Endothelial cell of umbilical vein (primary cell): ENCODE results near the gene NUDT14. TPM values are rescaled to one million over a fixed set of nuclear protein-coding genes. Genes with fewer than 3 reads are reported as not detected.

Experiments
- BruUV-seq: library from RNA; stranded (reverse); fragments of 400-500 nt; replicated peaks from 2 replicates; lab custom pipeline; 2021; lab: Mats Ljungman, UMichigan
- CTCF ChIA-PET: fragments of 300-600, 350-600 bp; sonication (Branson Sonifier 250); formaldehyde crosslinking; loops from one replicate; lab custom pipeline; 2021; ENCODE audit warnings: antibody characterized with exemption, inconsistent platforms; lab: Charles Lee
- POLR2A ChIA-PET: fragments of 300-600, 350-600 bp; sonication (Branson Sonifier 250); formaldehyde crosslinking; loops from one replicate; lab custom pipeline; 2021; ENCODE audit warnings: antibody characterized with exemption, inconsistent platforms; lab: Charles Lee
- DNase-seq: peaks from one replicate; pipeline ENCODE4 v3.0.0-alpha.2; 2011; ENCODE audit warnings: low read depth, low spot score
- FAIRE-seq: peaks from 2 replicates; lab custom pipeline; 2011; peaks lifted over from hg19 to GRCh38; lab: Jason Lieb, UNC
- H2AFZ ChIP-seq: 2 replicates; pipeline ENCODE4 v1.6.0; 2012; ENCODE audit warnings: low read depth, low read length, control low read depth, inconsistent platforms
- H3K27ac ChIP-seq: 2 replicates; pipeline ENCODE4 v1.5.1; 2011; ENCODE audit warnings: low read depth, mild to moderate bottlenecking, control low read depth, low read length, moderate library complexity; ENCODE audit not compliant: insufficient read depth
- H3K27me3 ChIP-seq, 2 experiments: 2 replicates each; pipeline versions ENCODE4 v1.6.0 to v1.6.1; 2011; ENCODE audit warnings: low read length in 2 of 2, mixed read lengths in 1 of 2; ENCODE audit not compliant: control insufficient read depth in 2 of 2, insufficient read depth in 2 of 2
- H3K36me3 ChIP-seq, 2 experiments: 2 replicates in 1 of 2; 3 replicates in 1 of 2; pipeline ENCODE4 v1.5.1; 2011; ENCODE audit warnings: low read length in 2 of 2, mild to moderate bottlenecking in 1 of 2, moderate library complexity in 1 of 2; ENCODE audit not compliant: control insufficient read depth in 2 of 2, insufficient read depth in 2 of 2; ENCODE audit errors: extremely low read depth in 1 of 2
- H3K4me1 ChIP-seq: 3 replicates; pipeline ENCODE4 v1.5.1; 2011; ENCODE audit warnings: mild to moderate bottlenecking, low read length; ENCODE audit not compliant: control insufficient read depth, insufficient read depth; ENCODE audit errors: extremely low read depth
- H3K4me2 ChIP-seq: 2 replicates; pipeline ENCODE4 v1.6.1; 2011; ENCODE audit warnings: low read length, control low read depth, mixed read lengths; ENCODE audit not compliant: insufficient read depth
- H3K4me3 ChIP-seq, 3 experiments: fragments of 200-600 bp in 1 of 3; sonication (generic), shearing (Covaris generic) in 1 of 3; replicated peaks in 1 of 3; 2 replicates each; pipeline ENCODE4 v1.5.1; 2011 to 2016; ENCODE audit warnings: control low read depth in 3 of 3, low read length in 3 of 3, mild to moderate bottlenecking in 2 of 3, inconsistent platforms in 1 of 3, low read depth in 1 of 3, moderate library complexity in 1 of 3; ENCODE audit not compliant: insufficient read depth in 1 of 3
- H3K79me2 ChIP-seq: 2 replicates; pipeline ENCODE4 v1.6.0; 2012; ENCODE audit warnings: low read length, inconsistent platforms; ENCODE audit not compliant: control insufficient read depth, insufficient read depth
- H3K9ac ChIP-seq: replicated peaks from 2 replicates; pipeline ENCODE3; 2011; ENCODE audit warnings: low read length, control low read depth; ENCODE audit not compliant: insufficient read depth; ENCODE audit errors: extremely low read depth
- H3K9me1 ChIP-seq: replicated peaks from 3 replicates; pipeline ENCODE4 v1.6.0; 2011; ENCODE audit warnings: mild to moderate bottlenecking, low read length; ENCODE audit not compliant: control insufficient read depth, insufficient read depth; ENCODE audit errors: extremely low read depth
- H3K9me3 ChIP-seq: replicated peaks from 2 replicates; pipeline ENCODE4 v1.5.1; 2012; ENCODE audit warnings: low read length, inconsistent platforms; ENCODE audit not compliant: control insufficient read depth, insufficient read depth
- H4K20me1 ChIP-seq: replicated peaks from 2 replicates; pipeline ENCODE3; 2011; ENCODE audit warnings: mild to moderate bottlenecking, low read length; ENCODE audit not compliant: control insufficient read depth, insufficient read depth; ENCODE audit errors: extremely low read depth
- EZH2 ChIP-seq: IDR thresholded peaks from 2 replicates; pipeline ENCODE4 v1.6.1; 2012; ENCODE audit warnings: borderline replicate concordance, low read depth, mild to moderate bottlenecking, moderate library complexity, low read length, inconsistent platforms; ENCODE audit not compliant: severe bottlenecking
- FOS ChIP-seq: IDR thresholded peaks from 2 replicates; pipeline ENCODE4 v1.6.1; 2011; ENCODE audit warnings: mild to moderate bottlenecking, low read length, moderate library complexity, borderline replicate concordance; ENCODE audit not compliant: insufficient read depth
- GATA2 ChIP-seq: IDR thresholded peaks from 2 replicates; pipeline ENCODE4 v1.7.0; 2011; ENCODE audit warnings: low read depth, mild to moderate bottlenecking, moderate library complexity, mixed read lengths, low read length; ENCODE audit not compliant: insufficient read length, insufficient read depth
- JUN ChIP-seq: IDR thresholded peaks from 2 replicates; pipeline ENCODE4 v1.6.1; 2011; ENCODE audit warnings: borderline replicate concordance, low read depth; ENCODE audit not compliant: insufficient read length, insufficient read depth
- MYC ChIP-seq: IDR thresholded peaks from one replicate; pipeline ENCODE4 v1.6.1; 2011; ENCODE audit warnings: mild to moderate bottlenecking, low read depth, low read length
- POLR2A ChIP-seq: IDR thresholded peaks from 2 replicates; pipeline ENCODE4 v1.6.1; 2012; ENCODE audit warnings: low read depth, mild to moderate bottlenecking, control low read depth, low read length
- POLR2AphosphoS5 ChIP-seq: IDR thresholded peaks from 2 replicates; pipeline ENCODE4 v1.6.1; 2012; ENCODE audit warnings: low read depth, mild to moderate bottlenecking, control low read depth, low read length, moderate library complexity; ENCODE audit not compliant: insufficient read depth
- dilution Hi-C: fragments of 300-500 bp; cut with MboI; formaldehyde crosslinking; loops from one replicate; pipeline ENCODE4 v1.15.0; 2019; ENCODE audit warnings: low sequenced_read_pairs; ENCODE audit not compliant: extremely low pct_ligation_motif_present
- intact Hi-C: fragments of 100-400 bp; cut with micrococcal nuclease; formaldehyde crosslinking; loops from one replicate; pipeline ENCODE4 v1.10.0; 2022
- polyA plus RNA-seq, 4 experiments: library from polyadenylated mRNA; depleted of rRNA in 3 of 4; stranded (reverse) in 3 of 4; unstranded in 1 of 4; fragments of >200 nt; gene quantifications; 2 replicates each; pipeline versions ENCODE4 v1.2.1 to v1.2.3, GENCODE V29; 2011 to 2012; ENCODE audit warnings: missing spikeins in 1 of 4
- total RNA-seq: library from RNA; stranded (reverse); gene quantifications from 2 replicates; pipeline ENCODE4 v1.2.3, GENCODE V29; 2021
- TF ChIP-seq, protein P1 (sequence below): IDR thresholded peaks from 2 replicates; pipeline ENCODE4 v1.6.1; 2011; ENCODE audit not compliant: insufficient read depth, insufficient read length
- TF ChIP-seq, protein P2 (sequence below), 2 donors: IDR thresholded peaks; 1 replicate in 1 of 2; 2 replicates in 1 of 2; pipeline ENCODE4 v1.5.1; 2011; ENCODE audit warnings: low read length in 2 of 2, mild to moderate bottlenecking in 2 of 2, moderate library complexity in 2 of 2, control low read depth in 1 of 2, inconsistent platforms in 1 of 2, low read depth in 1 of 2; ENCODE audit not compliant: insufficient read depth in 1 of 2; ENCODE audit errors: extremely low read depth in 1 of 2

Gene NUDT14
- total and polyA plus RNA-seq, 2 donors (not counting 3 experiments of a cell fraction or from before 2014, with no cell fraction given), result 97.7 to 103 TPM

DNA sequence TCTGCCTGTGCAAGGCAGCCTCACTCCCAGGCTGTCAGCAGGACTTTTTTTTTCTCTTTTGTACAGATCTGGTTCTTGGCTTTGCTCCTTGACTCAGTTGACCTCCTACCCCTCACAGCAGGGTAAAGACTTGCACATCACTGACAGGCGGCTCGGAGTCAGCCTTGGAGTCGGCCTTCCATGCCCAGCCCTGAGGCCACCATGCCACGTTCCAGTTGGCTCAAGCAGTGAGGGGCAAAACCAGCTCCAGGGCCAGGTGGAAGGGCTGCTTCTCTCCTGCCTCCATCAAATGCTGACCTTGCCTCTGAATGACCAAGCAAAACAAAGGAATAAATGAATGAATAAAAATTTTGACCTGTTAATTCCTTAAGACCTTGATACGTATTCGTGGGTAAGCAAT, 40.1 kb downstream of the NUDT14 start:
- DNase-seq (no peak), FAIRE-seq (no peak)
- CTCF ChIA-PET, result interaction anchor here (1.2 kb wide), 1 partner anchor 211 kb away, joined by 3 read pairs; no protein-coding TSS in a partner anchor
- intact Hi-C loops (no loop called here), dilution Hi-C loops (no loop called here)
- no peaks in the 10 kb centered on the region for H3K79me2 ChIP-seq
- no peaks in the 10 kb centered on the region for H4K20me1 ChIP-seq
- no peak overlapping the region for H3K4me3 ChIP-seq
- H3K9me3 ChIP-seq, result no peaks in the 10 kb centered on the region
- POLR2A ChIA-PET, result no interaction called here
- H3K4me1 ChIP-seq, result no peaks in the 10 kb centered on the region
- no peak overlapping the region for H3K27ac ChIP-seq
- H3K4me2 ChIP-seq, result no peak overlapping the region
- no TSS peak for BruUV-seq
- H3K9me1 ChIP-seq, result no peaks in the 10 kb centered on the region
- H3K9ac ChIP-seq, result no peak overlapping the region
- H3K27me3 ChIP-seq, result no peaks in the 10 kb centered on the region
- TF ChIP-seq POLR2A, result no peak
- TF ChIP-seq JUN, result no peak
- TF ChIP-seq EZH2, result no peak
- no peak for TF ChIP-seq MYC
- no peak for TF ChIP-seq GATA2
- TF ChIP-seq FOS, result no peak
- no peak for TF ChIP-seq POLR2AphosphoS5
- TF ChIP-seq, protein P1, sequence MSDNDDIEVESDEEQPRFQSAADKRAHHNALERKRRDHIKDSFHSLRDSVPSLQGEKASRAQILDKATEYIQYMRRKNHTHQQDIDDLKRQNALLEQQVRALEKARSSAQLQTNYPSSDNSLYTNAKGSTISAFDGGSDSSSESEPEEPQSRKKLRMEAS, result no peak
- TF ChIP-seq, protein P2, sequence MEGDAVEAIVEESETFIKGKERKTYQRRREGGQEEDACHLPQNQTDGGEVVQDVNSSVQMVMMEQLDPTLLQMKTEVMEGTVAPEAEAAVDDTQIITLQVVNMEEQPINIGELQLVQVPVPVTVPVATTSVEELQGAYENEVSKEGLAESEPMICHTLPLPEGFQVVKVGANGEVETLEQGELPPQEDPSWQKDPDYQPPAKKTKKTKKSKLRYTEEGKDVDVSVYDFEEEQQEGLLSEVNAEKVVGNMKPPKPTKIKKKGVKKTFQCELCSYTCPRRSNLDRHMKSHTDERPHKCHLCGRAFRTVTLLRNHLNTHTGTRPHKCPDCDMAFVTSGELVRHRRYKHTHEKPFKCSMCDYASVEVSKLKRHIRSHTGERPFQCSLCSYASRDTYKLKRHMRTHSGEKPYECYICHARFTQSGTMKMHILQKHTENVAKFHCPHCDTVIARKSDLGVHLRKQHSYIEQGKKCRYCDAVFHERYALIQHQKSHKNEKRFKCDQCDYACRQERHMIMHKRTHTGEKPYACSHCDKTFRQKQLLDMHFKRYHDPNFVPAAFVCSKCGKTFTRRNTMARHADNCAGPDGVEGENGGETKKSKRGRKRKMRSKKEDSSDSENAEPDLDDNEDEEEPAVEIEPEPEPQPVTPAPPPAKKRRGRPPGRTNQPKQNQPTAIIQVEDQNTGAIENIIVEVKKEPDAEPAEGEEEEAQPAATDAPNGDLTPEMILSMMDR (IDR thresholded peaks at IDR 0.05; ENCODE audit: extremely low read depth in 1 of 2, insufficient read depth in 1 of 2, low read depth in 1 of 2, low read length in 2 of 2), result no peak
- H3K36me3 ChIP-seq, result peaks cover 7 to 27% of the 10 kb centered on the region in 2 experiments
- H2AFZ ChIP-seq, result no peak overlapping the region
